ENCODE data around the gene ZNF200.

GRCh38 chr16:3223913-3224515, 10.9 kb downstream of the ZNF200 start:
- TF ChIP-seq EZH2 (IDR thresholded peaks at IDR 0.05; ENCODE audit: borderline replicate concordance, insufficient read depth, low read depth, low read length, poor library complexity, severe bottlenecking) (no peak), CTCF (IDR thresholded peaks at IDR 0.05) (no peak)

Data from B cell (primary cell).